ENCODE data around the gene CYP2B6.
"Not testable (repeated sequence)": the region's sequence is repeated elsewhere in the genome, so short reads cannot be mapped to it uniquely, and the experiment has no call there.

DNA sequence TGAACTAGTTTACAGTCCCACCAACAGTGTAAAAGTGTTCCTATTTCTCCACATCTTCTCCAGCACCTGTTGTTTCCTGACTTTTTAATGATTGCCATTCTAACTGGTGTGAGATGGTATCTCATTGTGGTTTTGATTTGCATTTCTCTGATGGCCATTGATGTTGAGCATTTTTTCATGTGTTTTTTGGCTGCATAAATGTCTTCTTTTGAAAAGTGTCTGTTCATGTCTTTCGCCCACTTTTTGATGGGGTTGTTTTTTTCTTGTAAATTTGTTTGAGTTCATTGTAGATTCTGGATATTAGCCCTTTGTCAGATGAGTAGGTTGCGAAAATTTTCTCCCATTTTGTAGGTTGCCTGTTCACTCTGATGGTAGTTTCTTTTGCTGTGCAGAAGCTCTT lies 7.9 kb downstream of the CYP2B6 start:
- TF ChIP-seq, protein P1, sequence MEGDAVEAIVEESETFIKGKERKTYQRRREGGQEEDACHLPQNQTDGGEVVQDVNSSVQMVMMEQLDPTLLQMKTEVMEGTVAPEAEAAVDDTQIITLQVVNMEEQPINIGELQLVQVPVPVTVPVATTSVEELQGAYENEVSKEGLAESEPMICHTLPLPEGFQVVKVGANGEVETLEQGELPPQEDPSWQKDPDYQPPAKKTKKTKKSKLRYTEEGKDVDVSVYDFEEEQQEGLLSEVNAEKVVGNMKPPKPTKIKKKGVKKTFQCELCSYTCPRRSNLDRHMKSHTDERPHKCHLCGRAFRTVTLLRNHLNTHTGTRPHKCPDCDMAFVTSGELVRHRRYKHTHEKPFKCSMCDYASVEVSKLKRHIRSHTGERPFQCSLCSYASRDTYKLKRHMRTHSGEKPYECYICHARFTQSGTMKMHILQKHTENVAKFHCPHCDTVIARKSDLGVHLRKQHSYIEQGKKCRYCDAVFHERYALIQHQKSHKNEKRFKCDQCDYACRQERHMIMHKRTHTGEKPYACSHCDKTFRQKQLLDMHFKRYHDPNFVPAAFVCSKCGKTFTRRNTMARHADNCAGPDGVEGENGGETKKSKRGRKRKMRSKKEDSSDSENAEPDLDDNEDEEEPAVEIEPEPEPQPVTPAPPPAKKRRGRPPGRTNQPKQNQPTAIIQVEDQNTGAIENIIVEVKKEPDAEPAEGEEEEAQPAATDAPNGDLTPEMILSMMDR (IDR thresholded peaks at IDR 0.05; ENCODE audit: low read depth, low read length, poor library complexity, severe bottlenecking): not testable (repeated sequence)
- TF ChIP-seq EZH2phosphoT487 (IDR thresholded peaks at IDR 0.05; ENCODE audit: borderline replicate concordance, low read length): not testable (repeated sequence)
